SH-SY5Y (cell line): ENCODE data around the gene LRRN2.
A peak's percentile ranks its signal among the peaks of the same experiment; 100 is the strongest.

Source experiments
- GATA2 ChIP-seq: IDR thresholded peaks from 2 replicates; pipeline ENCODE4 v1.6.1; 2011; ENCODE audit warnings: mild to moderate bottlenecking, low read depth, low read length
- GATA3 ChIP-seq: IDR thresholded peaks from 2 replicates; pipeline ENCODE4 v1.6.1; 2011; ENCODE audit warnings: low read depth, mild to moderate bottlenecking, low read length, moderate library complexity

LRRN2 gene

DNA sequence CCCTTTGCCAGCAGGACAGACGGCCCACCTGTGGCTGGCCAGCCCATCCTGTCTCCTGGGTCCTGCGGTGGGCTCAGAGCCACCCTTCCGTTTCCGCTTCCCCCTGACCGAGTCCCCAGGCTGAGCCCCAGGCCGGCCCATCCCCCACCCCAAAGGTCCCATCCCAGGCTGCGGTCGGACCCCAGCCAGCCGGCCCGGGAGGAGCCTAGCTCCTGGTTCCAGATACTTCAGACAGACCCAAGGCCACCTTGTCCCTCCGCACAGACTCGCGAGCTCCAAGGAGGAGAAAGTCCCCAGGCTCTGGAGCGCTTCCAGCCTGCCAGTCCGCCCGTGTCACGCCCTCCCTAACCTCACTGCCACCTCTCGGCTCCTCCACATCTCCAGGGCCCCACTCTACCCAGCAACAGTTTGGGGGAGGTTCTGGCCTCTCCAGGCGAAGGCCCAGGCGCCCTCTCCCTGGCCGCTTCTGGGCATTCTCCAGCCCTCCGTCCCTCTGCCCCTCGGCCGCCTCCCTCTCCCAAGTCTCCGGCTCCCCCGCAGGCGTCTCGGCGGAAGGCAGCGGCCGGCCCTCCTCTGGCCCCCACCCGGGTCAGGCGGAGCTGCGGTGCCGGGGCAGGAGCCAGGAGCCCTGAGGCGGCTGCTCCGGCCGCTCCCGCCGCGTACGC is 835 bp downstream of the LRRN2 start:
- no peak for TF ChIP-seq GATA3
- TF ChIP-seq GATA2 = no peak

- no peak for TF ChIP-seq GATA2
Measured at GRCh38 chr1:204684206-204684570, 1.4 kb downstream of the LRRN2 start.

- TF ChIP-seq GATA3 (no peak), GATA2 (no peak)
Measured at GRCh38 chr1:204683284-204684205, 2.0 kb downstream of the LRRN2 start.

DNA sequence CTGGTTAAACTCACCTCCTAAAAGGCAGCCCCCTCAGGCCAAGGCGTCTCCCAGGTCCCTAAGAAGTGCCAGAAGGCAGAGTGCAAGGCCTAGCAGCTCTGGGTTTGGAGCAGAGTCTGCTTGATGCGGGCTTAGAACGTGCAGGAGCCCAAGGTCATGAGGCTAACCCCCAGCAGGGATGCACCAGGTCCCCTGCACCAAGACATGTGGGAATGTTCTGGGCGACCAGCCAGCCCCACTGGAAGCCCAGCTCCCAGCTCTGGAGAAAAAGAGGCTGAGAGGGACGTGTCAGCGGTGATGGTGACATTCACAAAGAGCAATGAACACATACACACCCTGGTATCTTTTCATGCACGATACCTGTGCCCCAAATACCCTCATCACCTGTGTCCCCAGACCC is 5.1 kb downstream of the LRRN2 start:
- no peak for TF ChIP-seq GATA2
- no peak for TF ChIP-seq GATA3

DNA sequence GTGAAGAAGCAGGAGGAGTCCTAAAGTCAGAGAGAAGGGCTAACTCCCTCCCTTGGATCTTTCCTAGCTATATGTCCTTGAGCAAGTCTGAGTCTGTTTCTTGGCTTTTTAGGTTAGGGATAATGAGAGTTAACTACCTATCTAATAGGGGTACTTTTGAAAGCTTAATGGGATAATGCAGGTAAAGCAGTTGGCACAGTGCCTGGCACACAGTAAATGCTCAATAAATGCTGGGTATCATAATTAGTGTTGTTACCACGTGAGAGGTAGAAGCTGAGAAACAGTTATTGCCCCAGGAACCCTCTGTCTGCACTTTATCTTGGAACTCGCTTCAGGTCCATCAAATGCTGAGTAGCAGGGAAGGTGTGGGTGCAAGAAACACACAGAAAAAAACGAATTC is 5.5 kb downstream of the LRRN2 start:
- no peak for TF ChIP-seq GATA3
- no peak for TF ChIP-seq GATA2

DNA sequence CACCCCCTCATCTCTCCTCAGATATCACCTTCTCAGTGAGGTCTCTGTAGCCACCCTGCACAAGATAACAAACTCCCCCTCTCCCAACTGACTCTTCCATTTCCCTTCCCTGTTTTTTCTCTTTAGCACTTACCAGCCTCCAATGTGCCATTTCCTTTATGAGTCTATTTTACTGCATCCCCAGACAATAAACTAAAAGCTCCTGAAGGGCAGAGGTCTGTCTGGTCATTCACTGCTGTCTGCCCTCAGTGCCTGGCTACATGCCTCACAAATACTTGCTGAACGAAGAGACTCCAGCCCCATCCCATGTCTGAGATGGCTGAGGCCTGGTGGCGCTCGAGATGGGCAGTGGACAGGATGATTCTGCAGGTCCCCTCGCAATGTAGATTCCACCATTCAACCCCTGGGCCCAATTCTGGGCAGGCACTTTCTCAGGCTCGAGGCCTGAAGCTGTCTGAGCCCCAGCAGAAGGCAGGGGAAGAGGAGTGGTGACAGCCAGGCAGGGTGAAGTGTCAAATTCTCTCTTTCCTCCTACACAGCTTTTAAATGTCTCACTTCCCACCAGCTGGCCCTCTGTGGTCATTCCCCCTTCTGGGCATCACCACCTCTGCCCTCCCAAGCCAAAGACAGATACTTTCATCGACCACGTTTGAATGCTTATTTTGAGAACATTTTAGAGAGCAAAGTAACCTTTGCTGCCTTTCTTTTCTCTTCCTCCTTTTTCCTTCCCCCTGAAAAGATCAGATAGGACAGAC is 6.6 kb downstream of the LRRN2 start:
- TF ChIP-seq GATA2 (no peak), GATA3 (no peak)

GRCh38 chr1:204677864-204678263 is 7.7 kb downstream of the LRRN2 start:
- TF ChIP-seq GATA3 (no peak), GATA2 (no peak)

- TF ChIP-seq GATA3 = no peak
- TF ChIP-seq GATA2 = no peak
Measured at GRCh38 chr1:204676043-204676442, 9.5 kb downstream of the LRRN2 start.

DNA sequence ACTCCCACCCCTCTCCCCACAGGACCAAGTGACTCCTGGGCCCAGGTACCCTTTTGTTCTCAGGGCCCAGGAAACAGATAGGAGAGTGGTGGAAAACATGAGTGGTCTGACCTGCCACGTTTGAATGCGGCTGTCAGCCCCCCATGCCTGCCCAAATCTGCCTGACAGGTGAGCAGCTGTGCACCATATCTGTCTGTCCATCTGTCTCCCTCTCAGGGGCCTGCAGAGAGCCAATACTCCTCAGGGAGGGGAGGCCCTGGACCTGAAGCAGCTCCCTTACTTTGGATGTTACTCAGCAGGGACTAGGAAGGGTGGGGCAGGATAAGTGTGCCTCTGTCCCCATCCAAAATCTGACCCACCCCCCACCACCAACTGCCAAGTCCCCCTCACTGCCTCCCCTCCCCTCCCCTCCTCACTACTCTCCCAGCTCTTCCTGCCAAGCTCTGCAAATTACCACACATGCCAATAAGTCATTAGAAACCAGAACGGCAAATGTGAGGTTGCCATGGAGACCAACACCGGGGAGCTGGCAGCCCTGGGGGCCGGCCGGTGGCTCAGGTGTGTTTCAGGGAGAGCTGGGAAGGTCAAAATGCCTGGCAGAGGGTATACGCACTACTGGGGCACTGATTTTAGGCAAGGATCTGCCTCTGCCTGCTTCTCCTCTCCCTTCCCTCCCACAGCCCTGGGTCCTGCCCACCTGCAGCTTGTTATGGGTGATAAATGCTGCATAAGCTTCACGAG is 11.5 kb downstream of the LRRN2 start:
- TF ChIP-seq GATA2 = peak; percentile 61
- no peak for TF ChIP-seq GATA3

GRCh38 chr1:204673209-204673608 is 12.3 kb downstream of the LRRN2 start:
- TF ChIP-seq GATA2 (no peak), GATA3 (no peak)

GRCh38 chr1:204672482-204673121 is 12.9 kb downstream of the LRRN2 start:
- TF ChIP-seq GATA3 = no peak
- no peak for TF ChIP-seq GATA2

DNA sequence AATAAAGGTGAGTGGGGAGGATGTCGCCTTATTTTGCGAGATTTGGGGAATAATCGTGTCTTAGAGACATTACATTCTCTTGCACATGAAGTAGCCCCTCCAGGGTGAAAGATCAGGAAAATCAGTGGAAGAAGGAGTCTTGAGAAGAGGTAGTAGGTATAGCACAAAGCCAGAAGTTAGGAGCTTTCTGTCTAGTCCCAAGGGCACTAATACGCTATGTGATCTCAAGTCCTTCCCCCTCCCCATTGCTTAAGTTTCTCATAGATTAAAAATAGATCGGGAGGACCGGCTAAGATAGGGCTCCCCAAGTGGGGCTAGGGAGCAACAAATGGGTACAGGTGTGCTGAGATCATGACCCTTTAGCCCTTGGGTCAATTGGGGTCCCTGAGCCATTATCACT is 13.5 kb downstream of the LRRN2 start:
- TF ChIP-seq GATA2 (no peak), GATA3 (no peak)

DNA sequence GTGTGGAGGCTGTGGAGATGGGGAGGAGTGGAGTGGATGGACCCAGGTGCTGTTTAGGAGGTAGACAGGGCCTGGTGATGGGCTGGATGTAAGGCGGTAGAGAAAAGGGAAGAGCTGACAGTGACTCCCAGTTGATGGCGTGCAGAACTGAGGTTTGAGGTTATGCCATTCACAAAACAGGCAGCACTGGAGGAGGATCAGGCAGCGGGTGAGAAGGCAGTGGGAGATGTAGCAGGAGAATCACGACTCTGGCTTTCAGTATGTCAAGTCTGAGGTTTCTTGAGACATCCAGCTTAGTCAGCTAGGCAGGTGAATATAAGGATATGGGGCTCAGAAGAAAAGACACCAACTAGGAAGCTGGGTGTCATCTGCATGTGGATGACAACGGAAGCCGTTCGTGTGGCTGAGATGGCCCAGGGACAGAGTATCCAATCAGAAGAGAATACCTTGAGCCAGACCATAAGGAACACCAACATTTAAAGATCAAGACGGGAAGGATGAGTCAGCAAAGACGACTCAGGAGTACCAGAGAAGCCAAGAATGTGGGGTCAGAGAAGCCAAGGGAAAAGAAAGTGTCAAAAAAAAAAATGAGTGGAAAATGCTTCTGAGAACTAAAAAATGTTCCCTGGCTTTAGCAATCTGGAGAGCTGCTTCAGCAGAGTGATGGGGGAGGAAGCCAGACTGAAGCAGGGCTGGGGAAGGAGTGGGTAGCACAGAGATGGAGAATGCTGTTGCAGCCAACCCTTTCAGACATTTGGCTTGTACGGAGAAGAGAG is 15.2 kb downstream of the LRRN2 start:
- TF ChIP-seq GATA3 (no peak), GATA2 (no peak)

DNA sequence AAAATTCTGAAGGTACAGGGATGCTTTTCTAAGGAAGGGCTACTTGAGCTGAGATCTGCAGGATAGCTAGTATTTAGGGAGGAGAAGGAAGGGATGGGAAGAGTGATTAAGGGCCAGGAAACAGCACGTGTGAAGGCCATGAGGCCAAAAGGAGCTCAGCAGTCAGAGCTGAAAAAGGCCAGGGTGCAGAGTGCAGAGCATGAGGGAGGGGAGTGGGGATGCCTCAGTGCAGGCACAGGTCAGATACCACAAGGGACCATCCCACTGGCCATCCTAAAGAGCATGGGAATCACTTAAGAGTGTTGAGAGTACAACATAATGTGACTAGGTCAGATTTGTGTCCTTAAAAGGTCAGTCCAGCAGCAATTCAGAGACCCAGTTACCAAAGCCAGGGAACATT is 16.0 kb downstream of the LRRN2 start:
- TF ChIP-seq GATA3 (no peak), GATA2 (no peak)
